HepG2 (cell line): ENCODE data around the gene ESPNL.

Source experiments
- CTCF ChIP-seq: sonication (generic); formaldehyde crosslinking; IDR thresholded peaks from 2 replicates; pipeline ENCODE4 v1.5.0; 2020; ENCODE audit warnings: mild to moderate bottlenecking, missing genetic modification reagents, moderate library complexity
- KAT7 ChIP-seq: IDR thresholded peaks from 2 replicates; pipeline ENCODE4 v1.6.1; 2018; ENCODE audit warnings: borderline replicate concordance, missing compliant biosample characterization
- NONO ChIP-seq, 2 experiments: fragments of 450-650 bp in 1 of 2; sonication (generic) in 1 of 2; formaldehyde crosslinking in 1 of 2; IDR thresholded peaks in 1 of 2; conservative IDR thresholded peaks in 1 of 2; 2 replicates each; pipeline versions ENCODE4 v1.6.1 to v1.8.0; 2017 to 2022; ENCODE audit warnings: mild to moderate bottlenecking in 1 of 2, missing genetic modification reagents in 1 of 2, moderate library complexity in 1 of 2
- POLR2A ChIP-seq, 2 experiments: IDR thresholded peaks; 2 replicates each; pipeline ENCODE4 v1.6.1; 2011; ENCODE audit warnings: low read depth in 2 of 2, low read length in 2 of 2, mild to moderate bottlenecking in 1 of 2, moderate library complexity in 1 of 2; ENCODE audit not compliant: insufficient read depth in 1 of 2
- ZBTB3 ChIP-seq: sonication (generic); formaldehyde crosslinking; IDR thresholded peaks from 2 replicates; pipeline ENCODE4 v1.4.0; 2020; ENCODE audit warnings: low read depth, mild to moderate bottlenecking, moderate library complexity, missing genetic modification reagents, borderline replicate concordance
- ZNF138 ChIP-seq: sonication (generic); formaldehyde crosslinking; IDR thresholded peaks from 2 replicates; pipeline ENCODE4 v1.5.0; 2020; ENCODE audit warnings: mild to moderate bottlenecking, low read depth, missing genetic modification reagents
- ZNF597 ChIP-seq: sonication (generic); formaldehyde crosslinking; IDR thresholded peaks from 2 replicates; pipeline ENCODE4 v1.5.0; 2020; ENCODE audit warnings: missing genetic modification reagents

- TF ChIP-seq CTCF (CRISPR knock-in tag), result peak; percentile 49
- TF ChIP-seq KAT7 (CRISPR knock-in tag), result no peak
- no peak for TF ChIP-seq ZNF138 (CRISPR knock-in tag)
- no peak for TF ChIP-seq ZBTB3
- no peak for TF ChIP-seq NONO (IDR thresholded peaks at IDR 0.05)
- no peak for TF ChIP-seq NONO (CRISPR knock-in tag; conservative IDR thresholded peaks at IDR 0.05)
- TF ChIP-seq ZNF597 (CRISPR knock-in tag), result no peak
- TF ChIP-seq POLR2A (IDR thresholded peaks at IDR 0.05; ENCODE audit: insufficient read depth in 1 of 2, low read depth in 2 of 2, low read length in 2 of 2), result no peak
Observed at GRCh38 chr2:238152771-238153688, 52.9 kb downstream of the ESPNL start.
